IPS-18c (cell line): ENCODE results near the gene PILRB.
"Not testable (repeated sequence)": the region's sequence is repeated elsewhere in the genome, so short reads cannot be mapped to it uniquely, and the experiment has no call there.

Experiments used
- H3K4me3 ChIP-seq: 2 replicates; pipeline ENCODE4 v1.7.0; 2013; ENCODE audit warnings: low read depth, mild to moderate bottlenecking, low read length, moderate library complexity; ENCODE audit not compliant: insufficient read depth
- H3K9me3 ChIP-seq: one replicate; pipeline ENCODE4 v1.6.1; 2013; ENCODE audit warnings: mild to moderate bottlenecking, low read length, moderate library complexity; ENCODE audit not compliant: control insufficient read depth, insufficient read depth

PILRB gene

GRCh38 chr7:100358027-100358856, at the start of gene PILRB:
Gene PILRB, plus strand, starts transcription at chr7:100358117. Its CDS starts 186 bp downstream, at chr7:100358303.
- Histone ChIP-seq H3K9me3 (no peaks in the 10 kb centered on the region), H3K4me3 (no peak within 1 kb of the TSS)

GRCh38 chr7:100318329-100318728, 39.6 kb upstream of the PILRB start:
- H3K9me3 ChIP-seq, H3K4me3 ChIP-seq: not testable (repeated sequence)

DNA sequence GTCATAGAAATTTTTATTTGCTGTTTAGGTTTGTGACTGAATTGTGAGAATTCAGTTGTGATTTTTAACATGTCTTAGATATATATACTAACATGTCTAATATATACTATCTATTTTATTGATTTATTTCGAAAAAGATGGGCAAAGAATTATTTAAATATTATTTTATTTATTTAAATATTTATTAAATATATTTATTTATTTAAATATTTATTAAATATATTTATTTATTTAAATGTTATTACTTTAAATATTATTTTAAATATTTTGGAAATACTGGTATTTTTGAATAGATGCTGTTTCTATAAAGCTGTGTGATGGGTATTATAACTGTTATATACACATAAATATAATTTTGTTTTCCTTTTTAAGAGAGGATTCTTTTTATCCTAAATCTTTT, 36.3 kb upstream of the PILRB start:
- H3K9me3 ChIP-seq, H3K4me3 ChIP-seq: not testable (repeated sequence)

GRCh38 chr7:100324194-100324593, 33.7 kb upstream of the PILRB start:
- H3K4me3 ChIP-seq, H3K9me3 ChIP-seq: not testable (repeated sequence)

DNA sequence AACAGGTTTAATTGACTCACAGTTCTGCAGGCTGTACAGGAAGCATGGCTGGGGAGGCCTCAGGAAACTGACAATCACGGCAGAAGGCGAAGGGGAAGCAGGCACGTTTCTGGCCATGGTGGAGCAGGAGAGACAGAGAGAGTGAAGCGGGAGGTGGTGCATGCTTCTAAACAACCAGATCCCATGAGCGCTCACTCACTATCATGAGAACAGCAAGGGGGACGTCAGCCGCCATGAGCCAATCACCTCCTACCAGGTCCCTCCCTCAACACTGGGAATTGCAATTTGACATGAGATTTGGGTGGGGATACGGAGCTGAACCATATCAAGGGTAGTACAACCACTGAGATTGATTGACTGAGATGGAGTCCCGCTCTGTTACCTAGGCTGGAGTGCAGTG, 32.2 kb upstream of the PILRB start:
- H3K4me3 ChIP-seq, H3K9me3 ChIP-seq: not testable (repeated sequence)

GRCh38 chr7:100326914-100327313, 31.0 kb upstream of the PILRB start:
- not testable (repeated sequence) for H3K9me3 ChIP-seq

GRCh38 chr7:100335566-100336466, 22.1 kb upstream of the PILRB start:
- not testable (repeated sequence) for H3K9me3 ChIP-seq
- H3K4me3 ChIP-seq, result peak overlapping the region; percentile 84

More at GRCh38 chr7:100326914-100327313, 31.0 kb upstream of the PILRB start:
- H3K4me3 ChIP-seq, result not testable (repeated sequence)

GRCh38 chr7:100338083-100338696, 19.7 kb upstream of the PILRB start:
- not testable (repeated sequence) for H3K4me3 ChIP-seq

GRCh38 chr7:100341286-100341685, 16.6 kb upstream of the PILRB start:
- H3K9me3 ChIP-seq, H3K4me3 ChIP-seq: not testable (repeated sequence)

More at GRCh38 chr7:100338083-100338696, 19.7 kb upstream of the PILRB start:
- H3K9me3 ChIP-seq, result not testable (repeated sequence)

DNA sequence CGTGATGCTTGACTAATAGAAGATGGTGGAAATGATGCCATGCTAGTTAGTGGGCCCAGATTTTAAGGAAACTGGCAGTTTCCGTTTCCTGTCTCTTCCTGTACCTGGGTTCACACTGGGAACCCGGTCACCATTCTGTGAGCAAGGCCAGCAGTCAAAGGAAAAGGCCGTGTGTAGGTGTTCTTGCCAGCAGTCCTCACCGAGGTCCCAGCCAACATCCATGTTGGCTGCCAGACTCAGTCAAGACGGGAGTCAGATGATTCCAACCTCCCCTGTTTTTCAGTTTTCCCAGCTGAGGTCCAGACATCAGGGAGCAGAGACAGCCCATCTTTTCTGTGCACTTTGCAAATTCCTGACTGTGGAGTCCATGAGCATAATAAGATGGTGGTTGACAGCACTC, 15.2 kb upstream of the PILRB start:
- Histone ChIP-seq H3K4me3 (no peak overlapping the region), H3K9me3 (no peaks in the 10 kb centered on the region)

DNA sequence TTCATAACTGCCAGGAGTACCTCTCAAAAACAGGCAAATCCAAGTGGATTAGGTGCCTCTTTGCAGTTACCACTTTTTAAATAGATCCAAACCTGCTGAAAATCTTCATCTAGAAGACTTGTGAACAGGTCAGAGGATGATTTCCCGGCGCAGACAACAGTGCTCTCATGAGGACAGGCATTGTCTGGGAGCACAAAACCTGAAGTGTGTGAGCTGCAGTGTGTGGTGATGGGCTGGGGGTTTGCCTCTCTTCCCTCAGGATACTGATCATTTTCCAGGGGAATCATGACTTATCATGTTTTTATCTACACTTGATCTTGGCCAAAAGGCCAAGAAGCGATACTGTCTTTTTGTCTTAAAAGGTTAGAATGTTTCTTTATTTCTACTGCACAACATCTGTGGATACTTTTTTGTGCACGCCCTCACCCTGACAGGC, 13.8 kb upstream of the PILRB start:
- not testable (repeated sequence) for H3K9me3 ChIP-seq, H3K4me3 ChIP-seq

- H3K4me3 ChIP-seq, H3K9me3 ChIP-seq: not testable (repeated sequence)
Measured at GRCh38 chr7:100344560-100345287, 13.2 kb upstream of the PILRB start.

GRCh38 chr7:100345288-100345672, 12.6 kb upstream of the PILRB start:
- not testable (repeated sequence) for H3K4me3 ChIP-seq, H3K9me3 ChIP-seq

DNA sequence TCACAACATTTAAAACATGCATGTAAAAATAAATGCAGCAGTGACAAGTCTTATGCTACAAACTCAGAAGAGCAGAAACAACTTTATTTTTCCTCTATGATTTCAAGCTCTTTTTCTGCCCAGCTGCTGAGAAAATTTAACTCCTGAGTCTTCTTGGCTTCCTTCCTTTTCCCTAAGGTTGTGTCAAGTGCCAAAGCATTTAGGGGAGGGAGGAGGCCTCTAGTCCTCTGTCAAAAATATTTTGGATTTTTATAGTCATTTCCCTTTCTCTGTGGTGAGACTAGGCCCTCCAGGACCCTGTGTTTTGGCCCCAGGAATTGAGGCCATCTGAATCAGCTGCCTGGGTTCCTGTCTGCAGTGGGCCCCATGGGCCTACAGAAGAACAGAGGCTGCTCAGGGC, 11.0 kb upstream of the PILRB start:
- Histone ChIP-seq H3K4me3 (no peak overlapping the region), H3K9me3 (no peaks in the 10 kb centered on the region)

GRCh38 chr7:100348805-100349204, 9.1 kb upstream of the PILRB start:
- Histone ChIP-seq H3K9me3 (no peaks in the 10 kb centered on the region), H3K4me3 (no peak overlapping the region)

DNA sequence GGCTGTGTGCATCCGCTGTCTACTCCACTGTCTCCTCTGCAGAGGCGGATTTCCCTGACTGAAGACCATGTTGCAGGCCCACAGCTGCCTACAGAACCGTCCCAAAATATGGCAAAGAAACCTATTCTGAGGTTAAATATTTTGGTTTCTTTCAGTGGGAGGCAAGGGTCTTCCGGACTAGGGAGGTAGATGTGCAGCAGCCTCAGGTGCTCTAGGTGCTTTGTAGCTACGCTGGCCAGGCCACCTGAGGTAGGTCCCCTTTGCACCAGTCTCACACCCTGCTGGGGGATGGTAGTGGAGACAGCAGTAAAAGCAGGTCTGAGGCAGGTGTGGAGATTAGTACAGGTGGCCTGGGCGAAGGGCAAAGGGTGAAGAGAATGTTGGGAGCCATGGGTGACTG, 8.2 kb upstream of the PILRB start:
- H3K4me3 ChIP-seq, result no peak overlapping the region
- no peaks in the 10 kb centered on the region for H3K9me3 ChIP-seq

GRCh38 chr7:100351657-100352058, 6.3 kb upstream of the PILRB start:
- Histone ChIP-seq H3K4me3 (no peak overlapping the region), H3K9me3 (no peaks in the 10 kb centered on the region)
